ENCODE measurements around the gene KRT8. TPM values are rescaled to one million over a fixed set of nuclear protein-coding genes. Genes with fewer than 3 reads are reported as not detected.
A peak's percentile ranks its signal among the peaks of the same experiment; 100 is the strongest.

Gene KRT8
- total and polyA plus RNA-seq, 10 of the 15 experiments (the other 5 are each of a cell fraction or from before 2014, with no cell fraction given): 0.11 to 5.6 (median 0.37) TPM; not detected in 1

DNA sequence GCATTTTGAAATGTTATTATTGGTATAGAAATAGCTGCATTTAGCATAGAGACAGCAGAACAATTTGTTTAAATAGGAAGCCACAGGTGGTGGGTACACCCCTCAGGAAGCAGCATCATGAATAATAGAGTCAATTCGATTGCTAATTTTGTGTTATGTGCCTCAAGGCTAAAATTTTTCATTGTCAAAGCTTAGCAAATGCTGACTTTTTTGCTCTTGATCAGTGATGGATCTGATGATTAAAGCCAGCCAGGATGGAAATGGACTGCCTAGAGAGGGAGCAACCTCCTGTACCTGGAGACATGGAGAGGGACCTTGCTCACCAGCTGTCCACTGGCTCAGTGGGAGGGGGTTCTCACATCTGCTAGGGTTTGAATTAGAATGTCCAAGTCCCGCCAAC is 4.5 kb upstream of the KRT8 start (continued):
- TF ChIP-seq ZNF24 (IDR thresholded peaks at IDR 0.05) (no peak), RFX5 (IDR thresholded peaks at IDR 0.05; ENCODE audit: low read depth, low read length) (no peak)
- TF ChIP-seq, protein P1, sequence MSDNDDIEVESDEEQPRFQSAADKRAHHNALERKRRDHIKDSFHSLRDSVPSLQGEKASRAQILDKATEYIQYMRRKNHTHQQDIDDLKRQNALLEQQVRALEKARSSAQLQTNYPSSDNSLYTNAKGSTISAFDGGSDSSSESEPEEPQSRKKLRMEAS (IDR thresholded peaks at IDR 0.05; ENCODE audit: low read depth, low read length): no peak

- no peaks in the 10 kb centered on the region; a peak in 1 of 4 replicates for H3K36me3 ChIP-seq (ENCODE audit: control insufficient read depth in 2 of 2, insufficient read depth in 2 of 2, low read length in 1 of 2)
- no TSS peak for BruUV-seq (replicated peaks)
- H3K9ac ChIP-seq (ENCODE audit: control insufficient read depth, insufficient read depth, low read length): no peak overlapping the region
- peaks cover 0 to 3% of the 10 kb centered on the region in 2 experiments; a peak in 2 of 4 replicates for H3K27me3 ChIP-seq (replicated peaks in 1 of 2; ENCODE audit: control insufficient read depth in 2 of 2, insufficient read depth in 2 of 2, low read length in 1 of 2)
- no peak overlapping the region for H3K27ac ChIP-seq (ENCODE audit: control insufficient read depth, insufficient read depth)
- ChIA-PET SMC1A (ENCODE audit: uncharacterized antibody, unreplicated experiment) (no interaction called here), CTCF (no interaction called here), POLR2A (no interaction called here), RAD21 (ENCODE audit: unreplicated experiment) (no interaction called here)
- in situ Hi-C loops (cut with MboI) (no loop called here), intact Hi-C loops (cut with micrococcal nuclease; ENCODE audit: unreplicated experiment) (no loop called here)
- FAIRE-seq (no peak), ATAC-seq (no peak), DNase-seq (ENCODE audit: low read depth, low spot score) (no peak)
- WGBS (ENCODE audit: insufficient coverage, insufficient replicate concordance, low lambda C conversion rate, missing lambda C conversion rate): 2% methylated on average over 7 of the region's 7 CpGs
- H3K79me2 ChIP-seq (ENCODE audit: control insufficient read depth, insufficient read depth, low read length): no peaks in the 10 kb centered on the region
- TF ChIP-seq CREB1 (IDR thresholded peaks at IDR 0.05; ENCODE audit: low read depth): no peak
- TF ChIP-seq, protein P2, sequence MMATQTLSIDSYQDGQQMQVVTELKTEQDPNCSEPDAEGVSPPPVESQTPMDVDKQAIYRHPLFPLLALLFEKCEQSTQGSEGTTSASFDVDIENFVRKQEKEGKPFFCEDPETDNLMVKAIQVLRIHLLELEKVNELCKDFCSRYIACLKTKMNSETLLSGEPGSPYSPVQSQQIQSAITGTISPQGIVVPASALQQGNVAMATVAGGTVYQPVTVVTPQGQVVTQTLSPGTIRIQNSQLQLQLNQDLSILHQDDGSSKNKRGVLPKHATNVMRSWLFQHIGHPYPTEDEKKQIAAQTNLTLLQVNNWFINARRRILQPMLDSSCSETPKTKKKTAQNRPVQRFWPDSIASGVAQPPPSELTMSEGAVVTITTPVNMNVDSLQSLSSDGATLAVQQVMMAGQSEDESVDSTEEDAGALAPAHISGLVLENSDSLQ (IDR thresholded peaks at IDR 0.05): no peak
- no peak for TF ChIP-seq ZNF274 (IDR thresholded peaks at IDR 0.05; ENCODE audit: insufficient read depth, insufficient read length)
- TF ChIP-seq, protein P3, sequence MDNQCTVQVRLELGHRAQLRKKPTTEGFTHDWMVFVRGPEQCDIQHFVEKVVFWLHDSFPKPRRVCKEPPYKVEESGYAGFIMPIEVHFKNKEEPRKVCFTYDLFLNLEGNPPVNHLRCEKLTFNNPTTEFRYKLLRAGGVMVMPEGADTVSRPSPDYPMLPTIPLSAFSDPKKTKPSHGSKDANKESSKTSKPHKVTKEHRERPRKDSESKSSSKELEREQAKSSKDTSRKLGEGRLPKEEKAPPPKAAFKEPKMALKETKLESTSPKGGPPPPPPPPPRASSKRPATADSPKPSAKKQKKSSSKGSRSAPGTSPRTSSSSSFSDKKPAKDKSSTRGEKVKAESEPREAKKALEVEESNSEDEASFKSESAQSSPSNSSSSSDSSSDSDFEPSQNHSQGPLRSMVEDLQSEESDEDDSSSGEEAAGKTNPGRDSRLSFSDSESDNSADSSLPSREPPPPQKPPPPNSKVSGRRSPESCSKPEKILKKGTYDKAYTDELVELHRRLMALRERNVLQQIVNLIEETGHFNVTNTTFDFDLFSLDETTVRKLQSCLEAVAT (IDR thresholded peaks at IDR 0.05): no peak
- no peak for TF ChIP-seq SREBF2 (IDR thresholded peaks at IDR 0.05; ENCODE audit: low read length)
- TF ChIP-seq, protein P4, sequence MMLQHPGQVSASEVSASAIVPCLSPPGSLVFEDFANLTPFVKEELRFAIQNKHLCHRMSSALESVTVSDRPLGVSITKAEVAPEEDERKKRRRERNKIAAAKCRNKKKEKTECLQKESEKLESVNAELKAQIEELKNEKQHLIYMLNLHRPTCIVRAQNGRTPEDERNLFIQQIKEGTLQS (IDR thresholded peaks at IDR 0.05; ENCODE audit: borderline replicate concordance, extremely low read depth, low read depth, low read length): no peak
- H3K4me1 ChIP-seq (ENCODE audit: control insufficient read depth, insufficient read depth, low read length): peaks cover 12% of the 10 kb centered on the region
- no peak overlapping the region for H3K4me2 ChIP-seq (ENCODE audit: control insufficient read depth, insufficient read depth)
- H3K4me3 ChIP-seq: no peak overlapping the region
- H3K9me3 ChIP-seq (replicated peaks; ENCODE audit: control insufficient read depth, insufficient read depth, low read length): no peaks in the 10 kb centered on the region
- H4K20me1 ChIP-seq (ENCODE audit: control insufficient read depth, insufficient read depth): no peaks in the 10 kb centered on the region
- peak overlapping the region; percentile 11 for H2AFZ ChIP-seq (ENCODE audit: control insufficient read depth, low read depth, low read length)
Observed at GRCh38 chr12:52907092-52907810, 2.4 kb upstream of the KRT8 start.

All from GM12878 (cell line).